Islet precursor cell (in vitro differentiated cells): Measurements from ENCODE around the gene QSOX1.
A peak's percentile ranks its signal among the peaks of the same experiment; 100 is the strongest.

Source experiments
- DNase-seq: peaks from one replicate; pipeline ENCODE4 v3.0.0-alpha.2; 2018

QSOX1 gene

DNA sequence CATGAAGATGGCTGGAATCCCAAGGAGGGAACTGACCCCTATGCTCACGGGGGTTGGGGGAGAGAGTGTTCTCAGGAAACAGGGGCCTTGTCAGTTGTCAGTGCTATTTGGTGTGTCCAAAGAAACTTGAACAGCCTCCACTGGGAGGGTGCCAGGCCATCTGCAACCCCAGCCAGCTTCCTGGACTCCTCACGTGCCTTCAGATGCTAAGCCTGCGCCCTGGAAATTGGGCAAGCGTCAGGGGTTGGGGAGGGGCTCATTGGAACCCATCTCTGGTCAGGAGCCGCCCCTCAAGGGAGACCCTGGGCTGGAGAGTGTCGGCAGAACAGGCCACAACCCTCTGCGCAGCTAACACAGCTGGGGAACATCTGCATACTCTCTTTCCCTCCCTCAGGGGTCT is 62.3 kb downstream of the QSOX1 start:
- peak; percentile 27 for DNase-seq

DNA sequence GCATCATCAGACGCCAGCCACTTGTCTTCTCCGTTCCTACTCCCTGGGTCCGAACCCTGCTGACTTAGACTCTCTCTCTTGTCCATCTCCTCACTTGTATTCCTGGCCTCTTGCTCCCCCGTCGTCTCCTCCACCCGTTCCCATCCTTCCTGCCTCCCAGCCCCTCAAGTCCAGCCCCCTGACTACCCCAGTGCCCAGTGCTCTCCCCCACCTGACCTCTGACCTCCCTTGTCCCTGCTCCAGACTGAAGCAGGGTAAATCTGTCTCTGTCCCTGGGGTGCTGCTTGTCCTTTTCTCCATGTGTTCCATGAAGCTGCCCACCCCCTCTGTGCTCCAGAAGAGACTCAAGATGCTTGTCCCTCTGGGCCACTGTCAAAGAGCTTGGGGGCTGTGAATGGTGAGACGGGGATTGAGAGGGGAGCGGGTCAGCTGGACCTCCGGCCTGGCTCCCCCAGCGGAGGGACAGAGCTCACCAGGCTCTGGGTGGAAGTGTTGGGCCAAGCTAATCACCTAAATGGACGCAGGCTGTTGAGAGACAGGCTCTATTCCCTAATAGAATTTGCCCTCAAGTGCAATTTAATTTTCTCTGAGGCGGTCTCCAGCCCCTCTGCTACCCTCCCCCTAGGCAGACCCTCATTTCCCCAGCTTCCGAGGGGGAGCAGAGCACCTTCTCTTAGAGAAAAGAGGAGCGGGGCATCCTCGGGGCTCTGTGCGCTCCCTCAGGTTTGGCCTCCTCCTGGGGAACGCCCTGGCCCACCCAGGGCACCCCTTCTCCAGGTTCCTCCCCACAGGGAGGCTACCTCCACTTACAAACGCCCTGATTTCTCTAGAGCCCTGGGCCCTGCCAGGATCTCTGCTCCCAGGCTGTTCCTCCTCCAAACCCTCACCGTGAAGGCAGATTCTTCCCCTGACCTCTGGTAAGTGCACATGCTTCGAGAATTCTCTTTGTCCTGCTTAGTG is 64.4 kb downstream of the QSOX1 start:
- DNase-seq, result no peak

DNA sequence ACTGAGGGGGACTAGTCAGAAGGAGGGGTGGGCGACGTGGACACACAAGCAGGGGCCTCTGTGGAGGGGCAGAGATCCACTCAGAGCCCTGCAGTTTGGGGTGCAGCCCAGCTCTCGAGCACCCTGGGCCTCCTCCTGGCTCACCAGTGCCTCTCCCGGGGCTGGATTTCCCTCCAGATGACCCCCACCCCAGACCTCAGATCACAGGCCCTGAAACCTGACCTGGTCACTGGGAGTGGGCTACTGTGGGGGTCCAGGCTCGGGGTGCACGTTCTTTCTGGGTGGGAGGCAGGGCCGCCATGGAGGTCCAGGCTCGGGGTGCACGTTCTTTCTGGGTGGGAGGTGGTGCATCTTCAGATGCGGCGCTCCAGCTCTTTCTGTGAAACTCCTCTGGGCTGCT is 65.1 kb downstream of the QSOX1 start:
- peak; percentile 52 for DNase-seq

DNA sequence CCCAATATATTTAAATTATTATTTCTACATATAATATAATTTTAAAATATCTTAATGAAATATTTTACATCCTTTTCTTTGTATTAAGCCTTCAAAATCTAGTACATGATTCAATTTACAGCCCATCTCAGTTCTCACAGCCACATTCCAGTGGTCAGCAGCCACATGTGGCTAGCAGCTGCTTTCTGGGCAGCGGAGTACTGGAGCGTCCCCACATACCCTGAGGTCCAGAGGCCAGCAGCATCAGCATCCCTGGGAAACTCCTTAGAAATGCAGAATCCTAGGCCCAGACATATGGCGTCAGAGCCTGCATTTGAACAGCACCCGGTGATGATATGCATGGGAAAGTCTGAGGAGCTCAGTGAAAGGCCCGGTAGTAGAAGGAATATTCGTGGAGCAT is 66.8 kb downstream of the QSOX1 start:
- no peak for DNase-seq

DNA sequence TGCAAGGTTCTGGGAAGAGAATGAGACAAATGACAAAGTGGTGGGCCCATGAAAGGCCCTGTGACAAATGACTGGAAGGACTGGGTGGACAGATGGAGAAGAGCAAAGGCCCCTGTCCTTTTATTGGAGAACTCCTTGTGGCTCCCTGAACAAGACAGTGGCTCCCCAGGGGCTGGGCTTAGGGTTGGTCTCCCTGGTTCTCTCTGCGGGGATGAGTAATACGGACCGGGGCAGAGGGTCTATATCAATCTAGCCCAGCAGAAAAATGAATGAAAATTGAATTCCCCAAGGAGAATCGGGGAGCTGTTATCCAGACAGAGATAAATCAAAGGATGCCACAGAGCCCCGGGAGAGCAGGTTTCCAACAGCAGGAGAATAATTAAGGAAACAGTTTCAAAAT is 70.2 kb downstream of the QSOX1 start:
- no peak for DNase-seq

DNA sequence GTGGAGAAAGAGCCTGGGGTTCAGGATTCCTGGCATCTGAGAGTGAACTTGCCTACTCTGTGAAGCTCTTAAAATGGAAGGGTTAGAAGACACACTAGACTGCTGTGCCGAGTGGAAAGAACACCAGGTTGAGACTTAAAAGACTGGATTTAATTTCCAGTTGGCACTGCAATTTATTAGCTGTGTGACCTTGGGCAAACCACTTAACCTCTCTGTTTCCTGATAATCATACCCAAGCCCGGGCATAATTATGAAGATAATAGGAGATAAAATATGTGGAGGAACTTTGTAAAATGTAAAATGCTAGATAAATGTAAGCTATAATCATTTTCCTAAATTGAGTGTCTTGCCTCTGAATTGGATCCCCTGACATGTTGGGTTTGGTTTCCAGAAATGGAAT is 70.7 kb downstream of the QSOX1 start:
- DNase-seq, result no peak

- DNase-seq, result no peak
These were observed 73.4 kb downstream of the QSOX1 start for GRCh38 chr1:180227861-180228647.

- DNase-seq, result no peak
These were observed 74.2 kb downstream of the QSOX1 start for GRCh38 chr1:180228648-180229482.

GRCh38 chr1:180229483-180230415 is 75.1 kb downstream of the QSOX1 start, which contains the start of gene LHX4:
Gene LHX4, plus strand, starts transcription at chr1:180230264. Its CDS starts 266 bp downstream, at chr1:180230530.
- DNase-seq, result peak; percentile 92

- no peak for DNase-seq
These were observed 75.7 kb downstream of the QSOX1 start for GRCh38 chr1:180230416-180230790.

DNA sequence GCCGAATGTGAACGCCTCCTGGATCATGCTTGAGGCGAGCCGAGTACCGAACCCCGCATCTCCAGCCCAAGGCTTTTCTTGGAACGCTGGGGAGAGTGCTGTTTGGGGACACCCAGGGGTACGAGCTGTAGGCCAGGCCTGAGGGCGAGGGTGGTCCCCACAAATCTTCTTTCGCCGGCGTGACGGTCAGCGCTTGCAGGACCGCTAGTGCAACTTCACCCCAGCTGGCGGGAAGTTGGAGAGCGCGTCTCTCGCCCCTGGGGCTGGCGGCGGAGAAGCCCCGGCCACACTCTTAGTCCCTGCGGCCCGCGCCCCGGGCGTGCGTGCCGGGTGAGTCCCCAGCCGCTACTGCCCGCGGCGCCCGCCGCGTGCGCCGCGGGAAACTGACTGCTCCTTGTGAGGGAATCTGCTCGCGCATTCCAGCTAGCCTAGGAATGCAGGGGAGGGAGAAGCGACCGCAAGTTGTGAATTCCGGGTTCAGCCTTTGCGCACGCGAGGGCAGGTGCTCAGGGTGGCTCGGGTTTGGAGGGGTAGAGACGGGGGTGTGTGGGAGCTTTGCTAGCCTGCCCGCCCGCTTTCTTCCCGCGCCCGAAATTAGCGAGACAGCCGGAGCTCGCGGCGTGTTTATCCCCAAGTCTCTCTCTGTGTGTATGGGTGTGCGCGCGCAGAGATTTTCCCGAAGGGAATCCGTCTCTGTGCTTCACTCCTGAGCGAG is 76.3 kb downstream of the QSOX1 start:
- peak; percentile 87 for DNase-seq

DNA sequence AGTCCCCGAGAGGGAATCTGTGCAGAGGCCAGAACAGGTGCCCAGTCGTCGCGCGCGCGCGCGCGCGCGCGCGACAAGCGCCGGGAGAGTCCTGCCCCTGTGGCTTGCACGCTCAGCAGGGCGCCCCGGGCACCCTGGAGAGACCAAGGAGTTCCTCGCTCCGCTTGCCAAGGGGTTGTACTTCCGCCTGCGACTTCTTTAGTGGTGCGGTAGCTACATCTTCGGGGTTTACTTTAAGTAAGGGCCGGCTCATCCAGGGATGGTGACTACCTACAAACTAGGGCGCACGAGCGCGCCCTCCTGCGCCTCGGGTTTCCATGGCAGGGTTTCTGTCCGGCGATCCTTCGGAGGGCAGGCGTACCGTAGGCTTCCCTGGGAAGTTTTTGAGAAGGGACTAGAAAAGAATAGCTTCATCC is 76.8 kb downstream of the QSOX1 start:
- DNase-seq, result peak; percentile 64

- no peak for DNase-seq
These were observed 77.3 kb downstream of the QSOX1 start for GRCh38 chr1:180231936-180232335.

- DNase-seq, result peak; percentile 49
These were observed 77.9 kb downstream of the QSOX1 start for GRCh38 chr1:180232521-180233043.

- DNase-seq, result peak; percentile 48
These were observed 78.7 kb downstream of the QSOX1 start for GRCh38 chr1:180233191-180234011.

- peak; percentile 77 for DNase-seq
These were observed 79.9 kb downstream of the QSOX1 start for GRCh38 chr1:180234369-180235076.

DNA sequence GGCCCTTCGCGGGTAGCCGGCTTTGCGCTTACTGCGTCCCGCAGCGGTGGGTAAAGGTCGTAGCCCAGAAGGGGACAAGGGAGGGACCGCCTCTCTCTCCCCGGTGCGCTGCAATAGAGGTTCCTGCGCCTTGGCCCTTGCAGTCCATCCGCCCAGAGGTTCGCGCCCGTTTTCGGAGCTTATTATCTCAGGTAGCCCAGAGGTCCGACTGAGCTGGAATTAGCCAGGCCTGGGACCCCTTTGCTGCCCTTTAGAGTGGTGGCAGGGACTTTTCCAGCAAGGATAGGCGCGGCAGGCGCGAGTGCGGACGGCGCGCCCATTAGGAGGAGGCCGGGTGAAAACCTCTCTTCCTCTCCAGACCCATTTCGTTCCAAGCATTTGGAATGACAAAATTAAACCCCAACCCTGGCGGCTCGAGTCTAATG is 80.4 kb downstream of the QSOX1 start:
- peak; percentile 54 for DNase-seq

DNA sequence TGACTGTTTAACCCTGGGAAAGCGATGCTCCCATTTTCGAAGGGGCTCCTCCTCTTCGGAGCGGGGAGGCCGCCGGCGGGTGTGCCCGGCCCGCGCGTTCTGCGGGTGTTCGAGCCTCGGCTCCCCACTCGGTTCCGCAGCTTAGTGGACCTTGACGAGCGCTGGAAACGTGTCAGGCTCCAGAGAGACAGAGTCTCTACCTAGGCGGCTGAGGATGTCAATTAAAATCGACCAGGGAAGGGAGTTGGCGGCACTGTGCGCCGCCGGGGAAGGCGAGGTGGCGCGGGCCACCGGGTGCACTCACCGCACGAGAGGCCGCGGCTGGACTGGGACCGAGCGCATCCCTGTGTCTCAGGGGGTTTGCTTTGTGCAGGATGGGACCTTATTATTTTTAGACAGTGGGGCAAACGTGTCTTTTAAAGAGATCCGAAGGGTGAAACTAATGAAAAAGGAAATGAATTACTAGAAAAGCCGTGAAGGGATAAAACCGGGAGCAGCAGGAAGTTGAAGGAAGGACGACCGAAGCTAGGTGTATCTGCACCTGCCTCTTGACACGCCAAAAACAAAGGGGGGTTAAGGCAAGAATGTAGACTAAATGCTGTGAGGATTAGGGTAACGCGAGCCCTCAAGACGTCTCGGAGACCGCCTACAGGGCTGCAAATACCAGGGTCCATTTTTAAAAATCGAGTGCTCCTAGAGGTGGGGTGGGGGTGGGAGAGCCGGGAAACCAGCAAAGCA is 81.0 kb downstream of the QSOX1 start:
- DNase-seq, result no peak
